Trophoblast cell (in vitro differentiated cells and primary cell): ENCODE measurements around the gene TTC21B.

Experiments
- DNase-seq, 2 donors: peaks; one replicate each; pipeline ENCODE4 v3.0.0-alpha.2; 2016
- H2AFZ ChIP-seq: 2 replicates; pipeline ENCODE4 v1.6.1; 2013; ENCODE audit warnings: low read length, moderate library complexity, mild to moderate bottlenecking; ENCODE audit not compliant: insufficient read depth, poor library complexity
- H2AK5ac ChIP-seq: 2 replicates; pipeline ENCODE4 v1.6.1; 2013; ENCODE audit warnings: mild to moderate bottlenecking, low read length
- H2BK120ac ChIP-seq: 2 replicates; pipeline ENCODE4 v1.6.1; 2013; ENCODE audit warnings: low read length, mild to moderate bottlenecking, moderate library complexity; ENCODE audit not compliant: insufficient read depth, poor library complexity
- H2BK12ac ChIP-seq: 2 replicates; pipeline ENCODE4 v1.6.1; 2013; ENCODE audit warnings: mild to moderate bottlenecking, low read length, moderate library complexity
- H2BK5ac ChIP-seq: 2 replicates; pipeline ENCODE4 v1.6.1; 2013; ENCODE audit warnings: low read length, low read depth, moderate library complexity, mild to moderate bottlenecking; ENCODE audit not compliant: poor library complexity
- H3K14ac ChIP-seq: 2 replicates; pipeline ENCODE4 v1.6.1; 2013; ENCODE audit warnings: mild to moderate bottlenecking, low read length
- H3K18ac ChIP-seq: 2 replicates; pipeline ENCODE4 v1.6.1; 2013; ENCODE audit warnings: mild to moderate bottlenecking, low read length
- H3K23ac ChIP-seq: 2 replicates; pipeline ENCODE4 v1.6.1; 2013; ENCODE audit warnings: low read length
- H3K27ac ChIP-seq: 2 replicates; pipeline ENCODE4 v1.5.1; 2013; ENCODE audit warnings: low read depth, mild to moderate bottlenecking, inconsistent platforms, low read length, moderate library complexity
- H3K27me3 ChIP-seq: 2 replicates; pipeline ENCODE4 v1.6.1; 2013; ENCODE audit warnings: inconsistent platforms, mild to moderate bottlenecking, low read length, moderate library complexity; ENCODE audit not compliant: insufficient read depth
- H3K36me3 ChIP-seq, 2 experiments: 1 replicate in 1 of 2; 2 replicates in 1 of 2; pipeline ENCODE4 v1.6.1; 2013; ENCODE audit warnings: low read length in 2 of 2, mild to moderate bottlenecking in 2 of 2, moderate library complexity in 1 of 2; ENCODE audit not compliant: insufficient read depth in 2 of 2, control insufficient read depth in 1 of 2
- H3K4ac ChIP-seq: 2 replicates; pipeline ENCODE4 v1.6.1; 2013; ENCODE audit warnings: low read depth, mild to moderate bottlenecking, low read length, moderate library complexity
- H3K4me1 ChIP-seq, 2 experiments: 1 replicate in 1 of 2; 2 replicates in 1 of 2; pipeline ENCODE4 v1.6.1; 2013; ENCODE audit warnings: low read length in 2 of 2, mild to moderate bottlenecking in 2 of 2, moderate library complexity in 1 of 2; ENCODE audit not compliant: insufficient read depth in 2 of 2, control insufficient read depth in 1 of 2
- H3K4me2 ChIP-seq: 2 replicates; pipeline ENCODE4 v1.6.1; 2013; ENCODE audit warnings: inconsistent platforms, mild to moderate bottlenecking, low read length, moderate library complexity
- H3K4me3 ChIP-seq: 2 replicates; pipeline ENCODE4 v1.5.1; 2013; ENCODE audit warnings: mild to moderate bottlenecking, low read depth, low read length, inconsistent platforms
- H3K79me1 ChIP-seq: one replicate; pipeline ENCODE4 v1.6.1; 2013; ENCODE audit warnings: low read length
- H3K79me2 ChIP-seq: 2 replicates; pipeline ENCODE4 v1.6.1; 2013; ENCODE audit warnings: low read length, mild to moderate bottlenecking; ENCODE audit not compliant: control insufficient read depth, insufficient read depth, poor library complexity
- H3K9ac ChIP-seq: 2 replicates; pipeline ENCODE4 v1.6.1; 2013; ENCODE audit warnings: mild to moderate bottlenecking, low read length
- H3K9me3 ChIP-seq: 2 replicates; pipeline ENCODE4 v1.6.1; 2013; ENCODE audit warnings: low read depth, mild to moderate bottlenecking, control low read depth, inconsistent platforms, low read length; ENCODE audit not compliant: insufficient read depth
- H4K12ac ChIP-seq: 2 replicates; pipeline ENCODE4 v1.6.1; 2013; ENCODE audit warnings: low read depth, mild to moderate bottlenecking, low read length, moderate library complexity
- H4K8ac ChIP-seq: 2 replicates; pipeline ENCODE4 v1.6.1; 2013; ENCODE audit warnings: low read depth, mild to moderate bottlenecking, low read length, moderate library complexity
- H4K91ac ChIP-seq: one replicate; pipeline ENCODE4 v1.6.1; 2013; ENCODE audit warnings: low read depth, mild to moderate bottlenecking, low read length, moderate library complexity
- WGBS: extraction: QIAGEN DNeasy Blood & Tissue Kit; methylation state at CpG from one replicate; pipeline ENCODE4 v1.1.7; 2013; ENCODE audit warnings: missing lambda C conversion rate; ENCODE audit not compliant: insufficient read length, insufficient coverage; ENCODE audit errors: extremely low coverage; 5-methylcytosine and 5-hydroxymethylcytosine counted together

Gene TTC21B

DNA sequence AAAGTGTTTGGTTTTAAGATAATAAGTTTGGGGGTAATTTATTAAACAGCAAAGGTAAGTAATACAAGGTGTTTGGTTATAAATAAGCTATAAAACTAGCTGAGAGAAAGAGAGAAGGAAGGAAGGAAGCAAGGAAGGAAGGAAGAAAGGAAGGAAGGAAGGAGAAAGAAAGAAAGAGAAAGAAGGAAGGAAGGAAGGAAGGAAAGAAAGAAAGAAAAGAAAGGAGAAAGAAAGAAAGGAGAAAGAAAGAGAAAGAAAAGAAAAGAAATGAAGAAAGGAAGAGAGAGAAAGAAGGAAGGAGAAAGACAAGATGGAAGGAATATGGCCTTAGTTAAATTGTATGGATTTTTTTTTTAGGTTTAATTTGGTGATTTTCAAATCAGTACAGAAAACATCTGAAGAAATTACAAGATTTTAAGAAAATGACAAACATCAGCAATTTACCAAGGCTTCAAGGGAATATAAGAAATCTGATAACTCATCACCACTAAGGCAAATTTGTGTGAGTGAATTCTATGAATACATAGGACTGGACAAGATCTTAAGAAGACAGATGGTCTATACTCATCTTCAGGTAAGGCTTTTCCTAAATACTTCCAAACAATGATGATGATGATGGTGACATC lies 113.1 kb downstream of the TTC21B start:
- H3K27me3 ChIP-seq = no peaks in the 10 kb centered on the region
- H3K27ac ChIP-seq = no peak overlapping the region
- no peak overlapping the region for H3K14ac ChIP-seq
- H3K23ac ChIP-seq = no peak overlapping the region
- no peak overlapping the region for H3K4ac ChIP-seq
- H3K79me2 ChIP-seq = no peaks in the 10 kb centered on the region
- no peaks in the 10 kb centered on the region for H3K9me3 ChIP-seq
- no peaks in the 10 kb centered on the region for H3K36me3 ChIP-seq
- H4K8ac ChIP-seq = no peak overlapping the region
- H3K4me1 ChIP-seq = peaks cover 0 to 3% of the 10 kb centered on the region in 2 experiments
- DNase-seq = no peak
- H2AK5ac ChIP-seq = no peak overlapping the region
- no peak overlapping the region for H3K4me2 ChIP-seq
- no peak overlapping the region for H2AFZ ChIP-seq
- H3K4me3 ChIP-seq = no peak overlapping the region
- no peak overlapping the region for H3K18ac ChIP-seq
- no peak overlapping the region for H2BK120ac ChIP-seq
- no peak overlapping the region for H3K9ac ChIP-seq
- no peaks in the 10 kb centered on the region for H3K79me1 ChIP-seq
- H2BK12ac ChIP-seq = no peak overlapping the region
- no peak overlapping the region for H4K12ac ChIP-seq
- no peak overlapping the region for H4K91ac ChIP-seq
- H2BK5ac ChIP-seq = no peak overlapping the region

DNA sequence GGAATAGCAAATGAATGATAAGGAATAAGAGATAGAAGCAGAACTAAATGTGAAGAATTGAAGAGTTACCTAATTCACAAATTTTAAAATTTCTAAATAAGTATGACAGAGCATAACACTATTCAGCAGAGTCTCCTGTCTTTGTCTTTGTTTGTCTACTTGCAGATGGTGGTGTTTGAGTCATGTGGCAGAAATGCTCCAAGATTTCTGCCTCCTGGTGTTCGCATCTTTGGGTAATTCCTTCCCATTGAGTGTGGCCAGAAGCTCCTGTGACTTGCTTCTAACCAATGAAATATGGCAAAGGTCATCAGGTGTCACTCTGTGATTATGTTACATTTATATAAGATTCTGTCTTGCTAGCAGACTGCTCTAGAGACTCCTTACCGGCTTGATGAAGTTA lies 114.0 kb downstream of the TTC21B start:
- Histone ChIP-seq H3K79me1 (no peaks in the 10 kb centered on the region), H3K14ac (no peak overlapping the region), H3K18ac (no peak overlapping the region), H2BK12ac (no peak overlapping the region), H3K9ac (no peak overlapping the region), H3K27ac (no peak overlapping the region), H3K79me2 (no peaks in the 10 kb centered on the region), H3K9me3 (no peaks in the 10 kb centered on the region), H2BK5ac (no peak overlapping the region), H3K4me2 (no peak overlapping the region), H2AFZ (no peak overlapping the region), H3K27me3 (no peaks in the 10 kb centered on the region), H3K4me1 (peaks cover 0 to 3% of the 10 kb centered on the region in 2 experiments), H4K8ac (no peak overlapping the region), H3K36me3 (no peaks in the 10 kb centered on the region), H2BK120ac (no peak overlapping the region), H4K12ac (no peak overlapping the region), H4K91ac (no peak overlapping the region), H2AK5ac (no peak overlapping the region), H3K4ac (no peak overlapping the region), H3K4me3 (no peak overlapping the region), H3K23ac (no peak overlapping the region)
- no CpG with 5 or more reads among the region's 2 CpGs for WGBS
- DNase-seq = peak; percentile 77 to 92

DNA sequence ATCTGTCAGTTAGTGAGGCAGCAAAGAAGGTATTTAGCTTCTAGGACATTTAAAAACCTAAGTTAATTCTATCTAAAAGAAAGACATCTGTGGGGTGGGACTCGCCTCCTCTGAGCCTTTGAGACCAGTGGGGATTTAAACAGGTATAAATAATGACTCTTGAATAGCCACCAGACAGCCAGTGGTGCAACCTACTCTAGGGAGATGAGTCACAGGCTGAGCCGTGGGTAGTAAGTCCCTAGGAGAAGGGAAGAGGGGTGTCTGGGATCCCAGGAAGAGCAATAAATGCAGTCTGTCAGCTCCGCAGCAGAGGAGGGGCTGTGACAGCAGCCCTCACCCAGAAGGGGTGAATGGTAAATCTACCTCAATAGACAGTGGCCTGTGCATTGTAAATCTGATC lies 116.5 kb downstream of the TTC21B start:
- H3K23ac ChIP-seq = no peak overlapping the region
- H3K4ac ChIP-seq = no peak overlapping the region
- no peak overlapping the region for H3K18ac ChIP-seq
- no peaks in the 10 kb centered on the region for H3K9me3 ChIP-seq
- no peak overlapping the region for H2AK5ac ChIP-seq
- DNase-seq = peak; percentile 40 to 52
- H4K91ac ChIP-seq = no peak overlapping the region
- no peak overlapping the region for H4K8ac ChIP-seq
- no peak overlapping the region for H3K27ac ChIP-seq
- peaks cover 0 to 6% of the 10 kb centered on the region in 2 experiments for H3K4me1 ChIP-seq
- no peak overlapping the region for H2BK12ac ChIP-seq
- no peak overlapping the region for H3K4me2 ChIP-seq
- H3K79me1 ChIP-seq = no peaks in the 10 kb centered on the region
- no peak overlapping the region for H2AFZ ChIP-seq
- H3K79me2 ChIP-seq = no peaks in the 10 kb centered on the region
- no peak overlapping the region for H3K4me3 ChIP-seq
- no CpG with 5 or more reads among the region's 3 CpGs for WGBS
- no peaks in the 10 kb centered on the region for H3K27me3 ChIP-seq
- no peak overlapping the region for H3K14ac ChIP-seq
- no peak overlapping the region for H2BK120ac ChIP-seq
- no peak overlapping the region for H2BK5ac ChIP-seq
- no peaks in the 10 kb centered on the region for H3K36me3 ChIP-seq
- no peak overlapping the region for H3K9ac ChIP-seq
- no peak overlapping the region for H4K12ac ChIP-seq

DNA sequence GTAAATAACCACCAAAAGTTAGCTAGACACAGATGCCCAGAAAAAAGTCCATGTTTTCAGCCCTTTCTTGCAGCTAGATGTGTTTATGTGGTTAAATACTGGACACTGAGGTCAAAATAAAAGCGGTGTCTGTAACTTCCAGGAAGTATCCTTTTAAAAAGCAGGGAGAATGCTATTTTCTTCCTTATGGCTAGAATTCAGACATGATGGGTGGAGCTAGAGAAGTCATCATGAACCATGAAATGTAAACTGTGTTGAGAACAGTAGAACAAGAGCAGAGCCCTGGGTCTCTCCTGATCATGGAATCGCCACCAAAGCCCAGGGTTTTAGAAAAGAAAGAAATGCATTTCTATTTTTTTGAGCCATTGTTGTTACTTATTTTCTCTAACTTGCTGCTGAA lies 118.2 kb downstream of the TTC21B start:
- H3K79me2 ChIP-seq = no peaks in the 10 kb centered on the region
- H2BK5ac ChIP-seq = no peak overlapping the region
- no peak overlapping the region for H3K4ac ChIP-seq
- H3K18ac ChIP-seq = no peak overlapping the region
- no peak overlapping the region for H4K8ac ChIP-seq
- no peak for DNase-seq
- H3K14ac ChIP-seq = no peak overlapping the region
- no peak overlapping the region for H2BK12ac ChIP-seq
- no peaks in the 10 kb centered on the region for H3K79me1 ChIP-seq
- no peak overlapping the region for H3K27ac ChIP-seq
- no peaks in the 10 kb centered on the region for H3K27me3 ChIP-seq
- H3K4me3 ChIP-seq = no peak overlapping the region
- H3K4me2 ChIP-seq = no peak overlapping the region
- H3K4me1 ChIP-seq = peaks cover 0 to 8% of the 10 kb centered on the region in 2 experiments
- H4K12ac ChIP-seq = no peak overlapping the region
- WGBS = no CpG with 5 or more reads among the region's 2 CpGs
- no peak overlapping the region for H3K9ac ChIP-seq
- no peaks in the 10 kb centered on the region for H3K9me3 ChIP-seq
- no peak overlapping the region for H2AFZ ChIP-seq
- H3K23ac ChIP-seq = no peak overlapping the region
- H2AK5ac ChIP-seq = no peak overlapping the region
- no peaks in the 10 kb centered on the region for H3K36me3 ChIP-seq
- no peak overlapping the region for H4K91ac ChIP-seq
- no peak overlapping the region for H2BK120ac ChIP-seq
